ENCODE measurements around the gene ZNRF2. TPM values are rescaled to one million over a fixed set of nuclear protein-coding genes. Genes with fewer than 3 reads are reported as not detected.

The ZNRF2 gene
- total RNA-seq, 1 experiment from 2014 or later = 24.7 TPM

DNA sequence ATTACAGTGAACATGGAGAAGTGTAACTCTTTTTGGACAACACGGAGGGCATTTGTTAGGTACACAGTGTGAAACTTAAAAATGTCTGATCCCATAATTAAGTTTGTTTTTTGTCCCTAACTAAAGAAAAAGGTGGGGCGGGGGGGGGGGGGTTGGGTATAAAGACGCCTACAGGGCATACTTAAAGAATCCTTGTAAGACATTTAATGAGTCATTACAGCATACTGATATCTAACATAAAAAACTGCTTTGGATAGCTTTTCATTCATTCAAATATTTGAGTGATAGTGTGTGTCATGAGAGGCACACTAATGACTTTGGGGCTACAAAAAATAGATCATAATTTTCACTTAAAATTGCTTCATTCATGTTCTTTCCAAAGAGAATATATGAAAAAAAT lies 31.2 kb downstream of the ZNRF2 start:
- H3K27me3 ChIP-seq (ENCODE audit: insufficient read depth, low read depth) = no peaks in the 10 kb centered on the region
- H3K36me3 ChIP-seq (ENCODE audit: low read depth) = no peaks in the 10 kb centered on the region
- H3K79me2 ChIP-seq (ENCODE audit: low read depth) = peaks cover 87% of the 10 kb centered on the region
- 0 out of 2 replicates have a peak, but pooled peaks cover 4% of the 10 kb centered on the region for H3K9me3 ChIP-seq (ENCODE audit: insufficient read depth, low read depth)
- POLR2A ChIA-PET (ENCODE audit: unreplicated experiment) = no interaction called here
- DNase-seq = no peak
- BruUV-seq (replicated peaks) = no TSS peak
- no peaks in the 10 kb centered on the region; the same call in none of the 2 replicates for H3F3A ChIP-seq (ENCODE audit: insufficient read depth, low read depth)
- H4K20me1 ChIP-seq (ENCODE audit: insufficient read depth) = no peaks in the 10 kb centered on the region
- no peak overlapping the region for H3K27ac ChIP-seq
- H3K9me2 ChIP-seq (ENCODE audit: insufficient read depth) = no peaks in the 10 kb centered on the region
- no peak for TF ChIP-seq EZH2 (IDR thresholded peaks at IDR 0.05; ENCODE audit: low read depth)
- TF ChIP-seq, protein P1, sequence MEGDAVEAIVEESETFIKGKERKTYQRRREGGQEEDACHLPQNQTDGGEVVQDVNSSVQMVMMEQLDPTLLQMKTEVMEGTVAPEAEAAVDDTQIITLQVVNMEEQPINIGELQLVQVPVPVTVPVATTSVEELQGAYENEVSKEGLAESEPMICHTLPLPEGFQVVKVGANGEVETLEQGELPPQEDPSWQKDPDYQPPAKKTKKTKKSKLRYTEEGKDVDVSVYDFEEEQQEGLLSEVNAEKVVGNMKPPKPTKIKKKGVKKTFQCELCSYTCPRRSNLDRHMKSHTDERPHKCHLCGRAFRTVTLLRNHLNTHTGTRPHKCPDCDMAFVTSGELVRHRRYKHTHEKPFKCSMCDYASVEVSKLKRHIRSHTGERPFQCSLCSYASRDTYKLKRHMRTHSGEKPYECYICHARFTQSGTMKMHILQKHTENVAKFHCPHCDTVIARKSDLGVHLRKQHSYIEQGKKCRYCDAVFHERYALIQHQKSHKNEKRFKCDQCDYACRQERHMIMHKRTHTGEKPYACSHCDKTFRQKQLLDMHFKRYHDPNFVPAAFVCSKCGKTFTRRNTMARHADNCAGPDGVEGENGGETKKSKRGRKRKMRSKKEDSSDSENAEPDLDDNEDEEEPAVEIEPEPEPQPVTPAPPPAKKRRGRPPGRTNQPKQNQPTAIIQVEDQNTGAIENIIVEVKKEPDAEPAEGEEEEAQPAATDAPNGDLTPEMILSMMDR (conservative IDR thresholded peaks at IDR 0.05) = no peak
- H3K4me3 ChIP-seq = no peak overlapping the region
- CTCF ChIA-PET = no interaction called here
- intact Hi-C loops (cut with micrococcal nuclease; ENCODE audit: unreplicated experiment) = no loop called here
- H2AFZ ChIP-seq = no peak overlapping the region
- H3K4me1 ChIP-seq (replicated peaks; ENCODE audit: insufficient read depth) = peaks cover 19% of the 10 kb centered on the region
- no peak overlapping the region for H3K4me2 ChIP-seq

DNA sequence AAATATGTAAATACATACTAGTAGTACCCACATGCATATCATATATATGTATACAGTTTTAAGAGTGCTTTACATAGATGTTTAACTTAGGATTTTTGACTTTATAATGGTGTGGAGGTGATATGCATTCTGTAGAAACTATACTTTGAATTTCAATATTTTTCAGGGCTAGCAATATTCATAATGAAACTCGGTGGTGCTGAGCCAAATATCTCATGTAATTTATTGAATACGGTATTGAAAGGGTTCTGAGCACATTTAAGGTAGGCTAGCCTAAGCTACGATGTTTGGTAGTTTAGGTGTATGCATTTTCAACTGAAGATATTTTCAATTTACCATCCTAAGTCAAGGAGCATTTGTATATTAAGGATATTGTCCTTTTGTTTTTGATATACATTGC lies 36.0 kb downstream of the ZNRF2 start:
- CTCF ChIA-PET = no interaction called here
- Histone ChIP-seq H3K4me1 (replicated peaks; ENCODE audit: insufficient read depth) (peaks cover 31% of the 10 kb centered on the region), H3K4me2 (no peak overlapping the region), H3K9me2 (ENCODE audit: insufficient read depth) (no peaks in the 10 kb centered on the region), H3K4me3 (no peak overlapping the region), H3K9me3 (ENCODE audit: insufficient read depth, low read depth) (no peaks in the 10 kb centered on the region), H4K20me1 (ENCODE audit: insufficient read depth) (no peaks in the 10 kb centered on the region), H3K27ac (no peak overlapping the region), H3F3A (ENCODE audit: insufficient read depth, low read depth) (no peaks in the 10 kb centered on the region; the same call in none of the 2 replicates), H3K36me3 (ENCODE audit: low read depth) (no peaks in the 10 kb centered on the region), H3K27me3 (ENCODE audit: insufficient read depth, low read depth) (no peaks in the 10 kb centered on the region), H2AFZ (no peak overlapping the region), H3K79me2 (ENCODE audit: low read depth) (peaks cover 66% of the 10 kb centered on the region)
- TF ChIP-seq, protein P1 (conservative IDR thresholded peaks at IDR 0.05) = no peak
- TF ChIP-seq EZH2 (IDR thresholded peaks at IDR 0.05; ENCODE audit: low read depth) = no peak
- BruUV-seq (replicated peaks) = no TSS peak
- DNase-seq = no peak
- intact Hi-C loops (cut with micrococcal nuclease; ENCODE audit: unreplicated experiment) = no loop called here
- POLR2A ChIA-PET (ENCODE audit: unreplicated experiment) = no interaction called here

DNA sequence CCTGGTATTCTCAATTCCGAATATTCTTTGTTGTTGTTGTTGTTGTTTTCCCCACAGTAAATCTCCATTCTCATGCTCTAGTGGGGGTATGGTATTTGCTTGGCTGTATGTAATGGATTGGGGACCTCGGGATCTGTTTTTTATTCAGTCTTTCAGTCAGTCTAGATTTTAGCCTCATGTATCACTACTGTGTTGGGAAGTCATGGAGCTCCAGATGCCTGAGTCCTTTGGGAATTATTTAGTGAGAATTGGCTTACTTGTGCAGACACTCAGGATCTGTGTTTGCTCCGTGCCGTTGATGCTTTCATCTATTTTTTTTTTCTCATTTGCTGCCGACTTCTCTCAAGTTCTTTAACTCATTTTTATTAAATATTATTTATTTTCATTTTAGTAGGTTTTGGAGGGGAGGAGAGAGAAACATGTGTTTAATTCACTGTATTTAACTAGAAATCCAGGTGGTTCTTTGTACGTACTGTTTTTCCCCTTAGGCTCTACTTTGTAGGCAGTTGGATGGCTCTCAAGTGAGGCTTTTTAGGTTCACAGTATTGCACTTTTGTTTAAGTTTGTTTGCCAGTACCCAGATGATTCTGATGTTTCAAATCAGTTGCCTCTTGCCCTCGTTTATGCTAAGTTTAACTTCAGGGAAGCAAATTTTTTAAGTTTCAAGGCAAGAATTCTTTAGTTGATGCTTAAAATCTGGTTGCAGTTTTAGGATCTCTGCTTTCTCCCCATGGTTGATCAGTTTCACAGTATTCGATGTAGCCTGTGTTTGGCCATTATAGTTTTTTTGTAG lies 36.9 kb downstream of the ZNRF2 start:
- ChIA-PET POLR2A (ENCODE audit: unreplicated experiment) (no interaction called here), CTCF (no interaction called here)
- Histone ChIP-seq H4K20me1 (ENCODE audit: insufficient read depth) (no peaks in the 10 kb centered on the region), H3K36me3 (ENCODE audit: low read depth) (no peaks in the 10 kb centered on the region), H3K4me3 (no peak overlapping the region), H3K27ac (no peak overlapping the region), H3K79me2 (ENCODE audit: low read depth) (peaks cover 59% of the 10 kb centered on the region), H3F3A (ENCODE audit: insufficient read depth, low read depth) (no peaks in the 10 kb centered on the region; the same call in 1 of the 2 replicates), H3K9me2 (ENCODE audit: insufficient read depth) (no peaks in the 10 kb centered on the region), H3K27me3 (ENCODE audit: insufficient read depth, low read depth) (no peaks in the 10 kb centered on the region), H3K4me2 (no peak overlapping the region), H3K4me1 (replicated peaks; ENCODE audit: insufficient read depth) (peaks cover 31% of the 10 kb centered on the region), H3K9me3 (ENCODE audit: insufficient read depth, low read depth) (no peaks in the 10 kb centered on the region), H2AFZ (no peak overlapping the region)
- TF ChIP-seq, protein P1 (conservative IDR thresholded peaks at IDR 0.05) = no peak
- TF ChIP-seq EZH2 (IDR thresholded peaks at IDR 0.05; ENCODE audit: low read depth) = no peak
- intact Hi-C loops (cut with micrococcal nuclease; ENCODE audit: unreplicated experiment) = no loop called here
- BruUV-seq (replicated peaks) = no TSS peak
- DNase-seq = no peak

All from PC-9 (cell line).